NB4 (cell line): Measurements from ENCODE around the gene AFF1.

Experiments
- POLR2A ChIP-seq: IDR thresholded peaks from 2 replicates; pipeline ENCODE4 v1.6.1; 2011; ENCODE audit warnings: mild to moderate bottlenecking; ENCODE audit not compliant: insufficient read length; ENCODE audit errors: extremely low read depth
- TF ChIP-seq, protein P1 (sequence below): IDR thresholded peaks from one replicate; pipeline ENCODE4 v1.5.1; 2012; ENCODE audit warnings: low read depth, low read length

GRCh38 chr4:86994686-86995085, 59.9 kb downstream of the AFF1 start:
- TF ChIP-seq, protein P1, sequence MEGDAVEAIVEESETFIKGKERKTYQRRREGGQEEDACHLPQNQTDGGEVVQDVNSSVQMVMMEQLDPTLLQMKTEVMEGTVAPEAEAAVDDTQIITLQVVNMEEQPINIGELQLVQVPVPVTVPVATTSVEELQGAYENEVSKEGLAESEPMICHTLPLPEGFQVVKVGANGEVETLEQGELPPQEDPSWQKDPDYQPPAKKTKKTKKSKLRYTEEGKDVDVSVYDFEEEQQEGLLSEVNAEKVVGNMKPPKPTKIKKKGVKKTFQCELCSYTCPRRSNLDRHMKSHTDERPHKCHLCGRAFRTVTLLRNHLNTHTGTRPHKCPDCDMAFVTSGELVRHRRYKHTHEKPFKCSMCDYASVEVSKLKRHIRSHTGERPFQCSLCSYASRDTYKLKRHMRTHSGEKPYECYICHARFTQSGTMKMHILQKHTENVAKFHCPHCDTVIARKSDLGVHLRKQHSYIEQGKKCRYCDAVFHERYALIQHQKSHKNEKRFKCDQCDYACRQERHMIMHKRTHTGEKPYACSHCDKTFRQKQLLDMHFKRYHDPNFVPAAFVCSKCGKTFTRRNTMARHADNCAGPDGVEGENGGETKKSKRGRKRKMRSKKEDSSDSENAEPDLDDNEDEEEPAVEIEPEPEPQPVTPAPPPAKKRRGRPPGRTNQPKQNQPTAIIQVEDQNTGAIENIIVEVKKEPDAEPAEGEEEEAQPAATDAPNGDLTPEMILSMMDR, result no peak
- no peak for TF ChIP-seq POLR2A
